ENCODE measurements around the gene AMPD3.

Gene AMPD3

GRCh38 chr11:10506008-10506370 lies 50.9 kb downstream of the AMPD3 start:
- DNase-seq: no peak

GRCh38 chr11:10511181-10511621 lies 56.1 kb downstream of the AMPD3 start:
- no peak for DNase-seq

- DNase-seq: no peak
Observed at GRCh38 chr11:10514202-10514601, 59.1 kb downstream of the AMPD3 start.

- no peak for DNase-seq
Observed at GRCh38 chr11:10514709-10515108, 59.6 kb downstream of the AMPD3 start.

- no peak for DNase-seq
Observed at GRCh38 chr11:10515418-10515817, 60.4 kb downstream of the AMPD3 start.

- DNase-seq: no peak
Observed at GRCh38 chr11:10518123-10518522, 63.1 kb downstream of the AMPD3 start.

GRCh38 chr11:10518891-10519290 lies 63.8 kb downstream of the AMPD3 start:
- no peak for DNase-seq

- no peak for DNase-seq
Observed at GRCh38 chr11:10519630-10520029, 64.6 kb downstream of the AMPD3 start.

GRCh38 chr11:10520562-10520961 lies 65.5 kb downstream of the AMPD3 start:
- DNase-seq: no peak

GRCh38 chr11:10522276-10522675 lies 67.2 kb downstream of the AMPD3 start:
- no peak for DNase-seq

GRCh38 chr11:10522921-10523320 lies 67.9 kb downstream of the AMPD3 start:
- no peak for DNase-seq

- no peak for DNase-seq
Observed at GRCh38 chr11:10524471-10524870, 69.4 kb downstream of the AMPD3 start.

GRCh38 chr11:10526974-10527918 lies 72.2 kb downstream of the AMPD3 start:
- no peak for DNase-seq

GRCh38 chr11:10528121-10528520 lies 73.1 kb downstream of the AMPD3 start:
- DNase-seq: no peak

GRCh38 chr11:10529279-10529678 lies 74.2 kb downstream of the AMPD3 start:
- no peak for DNase-seq

GRCh38 chr11:10532526-10532925 lies 77.5 kb downstream of the AMPD3 start:
- DNase-seq: no peak

- no peak for DNase-seq
Observed at GRCh38 chr11:10533323-10533722, 78.3 kb downstream of the AMPD3 start.

- DNase-seq: no peak
Observed at GRCh38 chr11:10534316-10534715, 79.3 kb downstream of the AMPD3 start.

- DNase-seq: no peak
Observed at GRCh38 chr11:10537600-10537999, 82.5 kb downstream of the AMPD3 start.

- no peak for DNase-seq
Observed at GRCh38 chr11:10538924-10539323, 83.9 kb downstream of the AMPD3 start.

GRCh38 chr11:10539339-10539738 lies 84.3 kb downstream of the AMPD3 start:
- DNase-seq: no peak

GRCh38 chr11:10540546-10540914 lies 85.5 kb downstream of the AMPD3 start:
- DNase-seq: no peak

GRCh38 chr11:10540915-10541560 lies 86.0 kb downstream of the AMPD3 start, which contains the start of gene RNF141:
TSS of gene RNF141 (minus strand) at chr11:10541187. CDS start at chr11:10534158, 7,029 bp downstream.
- DNase-seq: peak; percentile 90 to 98

GRCh38 chr11:10541561-10541930 lies 86.5 kb downstream of the AMPD3 start:
- DNase-seq: no peak

Measured in stimulated activated CD4-positive, alpha-beta T cell treated with anti-CD3 and anti-CD28 coated beads, Interleukin-4, amount 100 ng/mL, for 4 hours (primary cell).